T-helper 2 cell treated with Interferon-gamma antibody and Interleukin-4, amounts not matched to agents 5 μg/mL and 100 μg/mL, for 36 hours (primary cell): ENCODE measurements around the gene CARMIL1.
A peak's percentile ranks its signal among the peaks of the same experiment; 100 is the strongest.

Experiments used
- DNase-seq: peaks from one replicate; pipeline ENCODE4 v3.0.0; 2021; ENCODE audit warnings: low spot score
- H3K27ac Mint-ChIP-seq: one replicate; pipeline ENCODE4 v1.8.0; 2021; ENCODE audit warnings: mild to moderate bottlenecking, mixed read lengths
- H3K27me3 Mint-ChIP-seq: one replicate; pipeline ENCODE4 v1.8.0; 2021; ENCODE audit warnings: low read depth, mixed read lengths
- H3K36me3 Mint-ChIP-seq: one replicate; pipeline ENCODE4 v1.8.0; 2021; ENCODE audit warnings: low read depth, mixed read lengths
- H3K4me1 Mint-ChIP-seq: one replicate; pipeline ENCODE4 v1.8.0; 2021; ENCODE audit warnings: low read depth, mixed read lengths
- H3K4me3 Mint-ChIP-seq: one replicate; pipeline ENCODE4 v1.8.0; 2022; ENCODE audit warnings: mild to moderate bottlenecking, moderate library complexity, mixed read lengths
- H3K9me3 Mint-ChIP-seq: one replicate; pipeline ENCODE4 v1.8.0; 2021; ENCODE audit warnings: mixed read lengths

Gene CARMIL1

DNA sequence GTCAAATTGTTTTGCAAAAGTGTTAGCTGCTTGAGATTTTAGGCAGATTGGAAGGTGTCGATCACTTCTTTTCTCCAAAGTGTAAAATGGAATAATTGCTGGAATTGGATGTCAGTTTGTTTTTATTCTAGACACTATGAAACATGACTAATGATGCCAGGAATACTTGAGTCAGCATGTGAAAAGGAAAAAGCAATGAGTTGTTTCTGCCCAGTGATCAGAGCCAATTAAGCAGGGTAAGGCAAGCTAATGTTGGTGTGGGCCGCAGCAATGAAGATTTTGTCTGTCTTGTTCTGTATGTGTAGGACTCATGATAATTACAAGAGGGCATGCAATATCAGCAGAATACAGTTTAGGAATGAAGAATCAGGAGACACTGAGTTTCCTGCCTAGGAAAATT, 110.3 kb downstream of the CARMIL1 start:
- Mint-ChIP-seq H3K4me3 (no peak overlapping the region), H3K36me3 (no peaks in the 10 kb centered on the region), H3K9me3 (no peaks in the 10 kb centered on the region), H3K27ac (no peak overlapping the region), H3K27me3 (no peaks in the 10 kb centered on the region), H3K4me1 (peaks cover 2% of the 10 kb centered on the region)
- DNase-seq, result no peak

DNA sequence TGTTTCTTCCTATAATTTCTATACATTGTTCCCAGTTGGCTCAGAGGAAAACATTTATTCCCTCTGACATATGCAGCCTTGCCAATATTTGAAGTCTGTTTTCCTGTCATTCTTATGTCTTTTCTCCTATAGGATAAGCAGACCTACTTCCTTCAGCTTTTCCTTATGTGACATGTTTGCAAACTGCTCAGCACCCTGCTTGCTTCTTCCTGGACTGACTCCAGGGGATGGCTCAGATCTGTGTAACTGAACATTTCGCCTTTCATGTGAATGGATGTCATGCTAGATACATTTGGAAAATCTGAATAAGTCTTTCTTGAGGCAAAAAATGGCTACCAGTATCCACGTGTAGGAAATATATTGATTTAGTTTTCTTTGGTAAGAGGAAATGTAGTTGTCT, 113.2 kb downstream of the CARMIL1 start:
- Mint-ChIP-seq H3K36me3 (no peaks in the 10 kb centered on the region), H3K27me3 (no peaks in the 10 kb centered on the region), H3K9me3 (no peaks in the 10 kb centered on the region), H3K4me1 (peaks cover 2% of the 10 kb centered on the region), H3K27ac (no peak overlapping the region), H3K4me3 (no peak overlapping the region)
- no peak for DNase-seq

DNA sequence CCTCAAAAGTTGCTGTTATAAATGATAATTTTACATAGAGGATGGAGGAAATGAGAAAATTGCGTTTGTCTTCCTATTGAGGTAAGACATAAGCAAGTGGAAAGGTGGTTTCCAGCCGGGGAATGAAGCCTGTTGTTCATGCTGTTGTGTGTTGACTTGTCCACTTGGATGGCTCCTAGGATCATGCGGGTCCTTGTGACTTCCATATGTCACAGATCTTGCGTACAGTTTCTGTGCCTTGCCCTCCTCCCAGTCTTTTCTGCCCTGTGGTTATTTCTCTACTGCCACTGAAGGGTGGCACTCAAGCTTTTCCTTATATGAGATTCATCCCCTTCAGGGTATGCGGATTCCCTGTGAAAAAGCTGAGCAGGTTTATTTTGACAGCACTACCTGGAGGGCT, 116.6 kb downstream of the CARMIL1 start:
- Mint-ChIP-seq H3K4me3 (no peak overlapping the region), H3K4me1 (no peaks in the 10 kb centered on the region), H3K27me3 (no peaks in the 10 kb centered on the region), H3K27ac (no peak overlapping the region), H3K9me3 (no peaks in the 10 kb centered on the region), H3K36me3 (no peaks in the 10 kb centered on the region)
- DNase-seq, result no peak

DNA sequence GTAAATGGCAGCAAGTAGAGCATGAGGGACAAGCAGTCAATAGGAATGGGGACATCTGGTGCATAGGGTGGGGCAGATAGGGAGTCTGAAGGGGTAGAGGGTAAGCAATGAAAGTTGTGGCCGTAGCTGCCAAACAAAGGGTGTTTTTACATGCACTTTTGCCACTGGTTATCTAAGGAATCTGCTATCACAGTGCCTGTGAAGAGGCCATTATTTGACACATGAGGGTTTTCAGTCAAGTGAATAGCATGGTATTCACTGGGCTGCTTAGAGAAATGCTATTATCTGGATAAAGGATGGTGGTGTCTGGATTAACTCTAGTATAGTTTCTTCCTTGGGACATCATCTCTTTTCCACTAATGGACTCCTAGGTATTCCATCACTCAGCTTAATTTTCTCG, 118.2 kb downstream of the CARMIL1 start:
- Mint-ChIP-seq H3K27ac (no peak overlapping the region), H3K4me1 (no peaks in the 10 kb centered on the region), H3K9me3 (no peaks in the 10 kb centered on the region), H3K27me3 (no peaks in the 10 kb centered on the region), H3K4me3 (no peak overlapping the region), H3K36me3 (no peaks in the 10 kb centered on the region)
- no peak for DNase-seq

DNA sequence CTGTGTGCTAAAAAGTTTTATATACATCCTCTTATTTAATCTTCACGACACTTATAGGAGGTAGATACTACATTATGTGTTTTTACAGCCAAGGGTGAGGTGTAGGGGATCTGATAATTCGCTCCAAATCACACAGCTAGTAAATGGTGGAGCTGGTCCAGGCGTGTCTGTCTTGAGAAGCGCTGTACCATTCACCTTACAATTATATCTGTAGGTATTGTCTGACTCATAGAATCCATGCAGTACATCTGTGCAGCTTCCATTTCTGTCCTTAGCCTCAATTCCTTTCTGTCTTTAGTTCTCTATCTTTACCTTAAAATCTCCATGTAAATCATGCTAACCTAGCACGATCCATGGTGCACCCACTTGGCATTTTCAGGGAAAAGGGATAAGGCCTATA, 120.7 kb downstream of the CARMIL1 start:
- H3K27ac Mint-ChIP-seq, result no peak overlapping the region

DNA sequence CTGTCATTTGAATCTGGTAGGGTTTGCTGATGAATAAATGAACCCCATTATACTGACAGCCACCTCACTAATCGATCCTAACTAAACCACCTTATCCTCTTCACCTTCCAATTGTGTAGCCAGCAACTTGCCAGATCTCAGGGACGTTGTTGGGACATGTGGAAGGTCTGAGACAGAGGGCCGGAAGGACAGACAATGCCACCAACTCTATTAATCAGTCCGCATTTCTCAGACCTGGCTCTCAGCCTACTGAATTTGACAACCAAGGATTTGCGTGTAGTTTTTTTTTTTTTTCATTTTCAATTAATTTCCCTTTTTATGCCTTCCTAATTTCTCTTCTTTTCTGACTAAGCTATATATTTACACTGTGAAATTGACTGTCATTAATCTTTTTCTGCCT, 122.5 kb downstream of the CARMIL1 start:
- Mint-ChIP-seq H3K27ac (no peak overlapping the region), H3K9me3 (no peaks in the 10 kb centered on the region), H3K4me3 (no peak overlapping the region), H3K36me3 (peaks cover 3% of the 10 kb centered on the region), H3K27me3 (no peaks in the 10 kb centered on the region), H3K4me1 (peaks cover 12% of the 10 kb centered on the region)
- no peak for DNase-seq

More for the DNA sequence above, 120.7 kb downstream of the CARMIL1 start:
- no peak overlapping the region for H3K4me3 Mint-ChIP-seq
- no peaks in the 10 kb centered on the region for H3K27me3 Mint-ChIP-seq
- H3K9me3 Mint-ChIP-seq, result no peaks in the 10 kb centered on the region
- H3K4me1 Mint-ChIP-seq, result peaks cover 11% of the 10 kb centered on the region
- H3K36me3 Mint-ChIP-seq, result peaks cover 3% of the 10 kb centered on the region
- no peak for DNase-seq

DNA sequence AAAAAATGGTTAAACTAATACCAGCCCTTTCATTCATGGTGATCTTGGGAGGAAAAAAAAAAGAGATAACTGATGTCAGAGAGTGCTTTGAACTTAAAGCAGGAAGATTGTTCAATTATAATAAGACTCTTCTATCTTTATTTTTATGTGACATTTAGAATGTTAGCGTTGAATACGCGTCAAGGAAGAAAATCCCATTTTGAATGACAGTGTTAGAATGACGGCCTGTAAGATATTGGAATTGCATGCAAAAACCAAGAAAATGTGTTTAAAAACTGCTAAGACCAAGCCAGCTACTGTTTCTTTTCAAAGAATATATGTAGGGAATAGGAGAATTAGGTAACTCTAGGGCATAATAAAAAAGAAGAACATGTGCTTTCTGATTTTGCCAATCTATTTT, 123.0 kb downstream of the CARMIL1 start:
- Mint-ChIP-seq H3K4me3 (no peak overlapping the region), H3K9me3 (no peaks in the 10 kb centered on the region), H3K27ac (no peak overlapping the region), H3K36me3 (peaks cover 3% of the 10 kb centered on the region), H3K4me1 (peaks cover 12% of the 10 kb centered on the region), H3K27me3 (no peaks in the 10 kb centered on the region)
- no peak for DNase-seq

DNA sequence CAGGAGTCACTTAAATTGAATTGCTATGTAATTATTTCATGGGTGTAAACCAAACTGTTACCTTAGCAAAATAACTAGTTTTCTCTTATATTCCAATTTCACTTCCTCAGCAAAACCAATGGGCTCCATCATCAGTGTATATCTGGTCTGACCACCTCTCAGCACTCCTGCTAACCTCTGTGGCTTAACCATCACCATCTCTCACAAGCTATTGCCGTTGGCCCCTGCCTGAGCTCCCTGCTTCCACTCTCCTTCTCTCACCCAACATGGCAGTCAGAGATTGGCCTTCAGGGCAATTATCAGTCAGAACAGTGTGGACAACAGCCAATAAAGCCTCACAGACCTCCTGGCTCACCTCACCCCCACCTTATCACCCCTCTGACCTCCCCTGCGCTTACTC, 124.0 kb downstream of the CARMIL1 start:
- Mint-ChIP-seq H3K36me3 (peaks cover 3% of the 10 kb centered on the region), H3K9me3 (no peaks in the 10 kb centered on the region), H3K4me1 (peaks cover 12% of the 10 kb centered on the region), H3K27ac (no peak overlapping the region), H3K27me3 (no peaks in the 10 kb centered on the region), H3K4me3 (no peak overlapping the region)
- DNase-seq, result no peak

DNA sequence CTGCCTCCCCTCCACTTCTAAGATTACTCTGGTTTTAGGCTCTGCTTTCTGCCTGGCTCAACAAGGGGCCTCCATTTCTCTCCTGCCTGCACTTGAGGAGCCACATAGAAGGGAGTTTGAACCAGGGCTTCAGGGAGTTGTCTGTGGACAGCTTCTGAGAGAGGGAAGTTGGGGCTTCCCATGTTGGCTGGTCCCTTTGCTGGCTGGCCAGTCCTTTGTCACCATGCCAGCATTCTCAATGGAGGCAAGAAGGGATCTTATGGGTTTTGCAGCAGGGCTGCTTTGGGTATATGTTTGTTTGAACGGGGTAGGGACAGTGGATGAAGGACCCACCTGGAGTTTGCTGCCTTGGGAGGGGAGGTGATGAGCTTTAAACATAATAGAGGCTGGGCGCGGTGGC, 124.9 kb downstream of the CARMIL1 start:
- H3K36me3 Mint-ChIP-seq, result peaks cover 3% of the 10 kb centered on the region
- H3K4me3 Mint-ChIP-seq, result no peak overlapping the region
- peak overlapping the region; percentile 89 for H3K27ac Mint-ChIP-seq
- DNase-seq, result no peak
- no peaks in the 10 kb centered on the region for H3K27me3 Mint-ChIP-seq
- H3K4me1 Mint-ChIP-seq, result peaks cover 12% of the 10 kb centered on the region
- H3K9me3 Mint-ChIP-seq, result no peaks in the 10 kb centered on the region

DNA sequence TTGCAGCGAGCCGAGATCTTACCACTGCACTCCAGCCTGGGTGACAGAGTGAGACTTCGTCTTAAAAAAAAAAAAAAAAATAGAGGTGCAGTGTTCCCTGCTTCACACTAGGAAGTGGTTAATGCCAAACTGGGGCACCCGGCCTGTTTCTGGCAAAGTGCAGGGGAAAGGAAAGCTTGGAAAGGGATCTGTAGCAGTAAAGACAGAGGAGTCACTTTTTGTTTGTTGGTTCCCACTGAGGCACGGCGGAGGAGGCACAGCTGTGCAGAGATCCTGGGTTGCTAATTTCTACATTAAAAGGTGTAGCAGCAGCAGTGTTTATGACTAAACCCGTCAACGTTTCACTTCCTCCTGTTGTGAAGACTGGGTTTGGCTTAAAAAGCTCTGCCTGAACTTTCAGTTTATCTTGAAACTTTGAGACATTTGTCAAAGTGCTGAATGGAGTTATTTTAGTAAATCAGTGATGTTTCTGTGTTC, 125.6 kb downstream of the CARMIL1 start:
- H3K4me1 Mint-ChIP-seq, result peaks cover 12% of the 10 kb centered on the region
- no peak overlapping the region for H3K4me3 Mint-ChIP-seq
- peaks cover 3% of the 10 kb centered on the region for H3K36me3 Mint-ChIP-seq
- DNase-seq, result peak; percentile 16
- no peaks in the 10 kb centered on the region for H3K9me3 Mint-ChIP-seq
- H3K27me3 Mint-ChIP-seq, result no peaks in the 10 kb centered on the region
- H3K27ac Mint-ChIP-seq, result peak overlapping the region; percentile 89

DNA sequence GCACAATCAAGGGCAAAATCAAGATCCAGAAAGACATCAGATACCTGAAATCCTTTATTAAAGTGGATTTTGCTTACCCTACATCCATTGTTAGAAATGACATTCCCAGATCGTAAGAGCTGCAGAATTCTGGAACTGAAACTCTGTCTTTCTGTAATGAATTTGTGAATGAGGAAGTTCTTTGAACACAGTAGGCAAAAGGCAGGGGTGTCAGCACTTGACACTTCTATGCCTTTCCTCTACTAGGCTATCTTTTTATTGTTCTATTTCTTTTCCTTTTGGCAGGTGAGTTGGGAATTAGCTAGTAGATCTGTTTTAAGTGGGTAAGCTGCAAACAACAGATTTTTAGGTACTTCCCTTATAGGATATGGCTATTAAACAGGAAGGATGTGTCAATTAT, 126.3 kb downstream of the CARMIL1 start:
- Mint-ChIP-seq H3K4me3 (no peak overlapping the region), H3K27ac (no peak overlapping the region), H3K27me3 (no peaks in the 10 kb centered on the region), H3K4me1 (peaks cover 18% of the 10 kb centered on the region), H3K9me3 (no peaks in the 10 kb centered on the region), H3K36me3 (peaks cover 3% of the 10 kb centered on the region)
- no peak for DNase-seq

DNA sequence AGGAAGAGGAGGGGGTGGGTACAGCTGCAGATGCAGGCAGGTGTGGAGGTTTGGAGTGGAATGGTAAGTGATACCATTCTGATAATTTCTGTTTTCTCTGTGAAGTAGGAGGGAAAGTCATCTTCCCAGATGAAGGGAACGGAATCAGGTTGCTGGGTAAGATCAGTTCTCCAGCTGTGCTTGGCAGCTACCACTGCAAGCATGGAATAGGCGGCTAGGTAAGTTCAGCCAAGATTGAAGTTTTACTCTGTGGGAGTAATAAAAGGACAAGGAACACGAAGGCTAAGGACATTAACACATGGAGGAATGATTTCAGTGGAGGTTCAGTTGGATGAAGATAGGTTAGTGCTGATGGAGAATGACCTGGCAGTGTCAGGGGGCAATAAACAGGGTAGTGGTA, 128.3 kb downstream of the CARMIL1 start:
- Mint-ChIP-seq H3K9me3 (no peaks in the 10 kb centered on the region), H3K36me3 (peaks cover 3% of the 10 kb centered on the region), H3K4me1 (peaks cover 18% of the 10 kb centered on the region), H3K27me3 (no peaks in the 10 kb centered on the region), H3K4me3 (no peak overlapping the region), H3K27ac (no peak overlapping the region)
- DNase-seq, result no peak

DNA sequence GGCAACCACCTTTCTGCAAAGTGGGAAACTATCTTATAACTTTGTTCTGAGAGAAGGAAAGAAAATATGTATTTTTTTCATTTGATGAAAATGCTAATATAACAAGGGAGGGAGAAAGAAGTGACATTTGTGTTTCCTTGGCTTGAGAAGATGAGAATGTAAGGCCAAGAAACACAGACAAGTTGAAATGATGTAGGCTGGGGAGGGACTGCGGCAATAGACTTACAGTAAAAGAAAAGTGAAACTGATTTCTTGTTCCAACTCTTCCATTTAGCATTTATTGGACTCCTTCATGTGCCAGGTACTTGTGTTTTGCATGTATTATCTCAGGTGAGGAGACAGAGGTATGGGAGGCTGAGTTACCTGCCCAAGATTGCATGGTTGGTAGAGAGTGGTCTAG, 130.9 kb downstream of the CARMIL1 start:
- Mint-ChIP-seq H3K9me3 (no peaks in the 10 kb centered on the region), H3K36me3 (no peaks in the 10 kb centered on the region), H3K4me3 (peak overlapping the region; percentile 47), H3K27ac (peak overlapping the region; percentile 50), H3K4me1 (peaks cover 13% of the 10 kb centered on the region), H3K27me3 (no peaks in the 10 kb centered on the region)
- no peak for DNase-seq

DNA sequence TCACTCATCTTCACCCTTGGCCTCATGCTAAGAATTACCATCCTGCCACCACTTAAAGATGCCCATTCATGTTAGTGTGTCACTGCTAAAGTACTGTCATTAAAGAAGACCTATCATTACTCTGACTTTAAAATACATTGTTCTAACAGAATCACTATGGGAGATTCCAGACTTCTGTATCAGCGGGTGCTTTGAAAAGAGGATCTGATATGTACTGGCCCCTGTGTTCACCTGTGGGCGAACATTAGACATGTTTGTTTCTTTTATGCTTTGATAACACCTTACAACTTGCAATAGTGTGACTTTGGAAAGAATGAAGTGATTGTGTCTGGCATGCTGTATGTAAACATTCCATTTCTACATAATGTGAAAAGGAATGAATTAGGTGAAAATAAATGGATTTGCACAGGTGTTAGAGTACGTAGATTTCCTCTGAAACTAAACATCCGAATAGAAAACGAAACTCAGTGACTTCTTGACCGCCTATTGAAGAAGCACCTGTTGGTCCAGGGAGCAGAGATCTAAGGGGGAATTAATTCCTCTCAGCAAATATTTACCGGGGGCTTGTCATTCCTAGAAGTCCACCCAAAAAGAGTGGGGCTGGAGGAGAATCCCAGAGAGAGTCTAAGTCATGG, 132.3 kb downstream of the CARMIL1 start:
- H3K36me3 Mint-ChIP-seq, result no peaks in the 10 kb centered on the region
- peaks cover 13% of the 10 kb centered on the region for H3K4me1 Mint-ChIP-seq
- no peaks in the 10 kb centered on the region for H3K9me3 Mint-ChIP-seq
- H3K27me3 Mint-ChIP-seq, result no peaks in the 10 kb centered on the region
- no peak overlapping the region for H3K4me3 Mint-ChIP-seq
- H3K27ac Mint-ChIP-seq, result no peak overlapping the region
- no peak for DNase-seq

DNA sequence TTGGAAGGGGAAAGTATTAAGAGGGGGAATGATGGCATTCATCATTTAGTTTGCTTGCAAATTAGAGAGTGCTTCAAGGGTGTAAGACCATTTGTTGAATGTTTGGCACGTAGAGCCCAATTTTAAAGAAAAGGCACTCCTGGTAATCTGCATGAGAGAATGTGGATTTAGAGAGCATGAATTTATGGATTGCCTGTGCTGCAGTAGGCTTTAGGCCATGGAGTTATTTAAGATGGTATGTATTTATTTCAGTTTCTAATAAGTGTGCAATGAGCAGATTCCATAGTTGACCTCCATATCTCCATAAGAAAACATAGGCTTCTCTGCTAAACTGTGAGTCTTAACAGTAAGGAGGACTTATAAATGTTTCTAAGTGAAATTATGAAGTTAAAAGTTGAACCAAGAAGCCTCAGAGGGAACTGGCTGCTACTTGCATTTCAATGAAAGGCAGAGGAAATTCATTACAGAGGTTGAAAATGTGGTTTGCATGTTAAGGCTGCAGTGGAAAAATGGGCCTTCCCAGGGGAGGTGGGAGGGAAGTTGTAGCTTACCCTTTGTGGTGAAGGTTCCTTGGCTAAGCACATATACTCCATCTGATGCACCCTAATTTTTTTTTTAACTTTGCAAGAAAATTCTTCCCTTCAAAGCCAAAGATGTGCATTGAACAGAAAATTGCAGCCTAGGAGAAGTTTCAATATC, 134.2 kb downstream of the CARMIL1 start:
- Mint-ChIP-seq H3K9me3 (no peaks in the 10 kb centered on the region), H3K27ac (no peak overlapping the region), H3K36me3 (no peaks in the 10 kb centered on the region)

More for the DNA sequence above, 134.2 kb downstream of the CARMIL1 start:
- DNase-seq, result no peak
- no peaks in the 10 kb centered on the region for H3K27me3 Mint-ChIP-seq
- H3K4me1 Mint-ChIP-seq, result peaks cover 13% of the 10 kb centered on the region
- no peak overlapping the region for H3K4me3 Mint-ChIP-seq
